Measurements from ENCODE around the gene TPH2.
A peak's percentile ranks its signal among the peaks of the same experiment; 100 is the strongest.

TPH2 gene

DNA sequence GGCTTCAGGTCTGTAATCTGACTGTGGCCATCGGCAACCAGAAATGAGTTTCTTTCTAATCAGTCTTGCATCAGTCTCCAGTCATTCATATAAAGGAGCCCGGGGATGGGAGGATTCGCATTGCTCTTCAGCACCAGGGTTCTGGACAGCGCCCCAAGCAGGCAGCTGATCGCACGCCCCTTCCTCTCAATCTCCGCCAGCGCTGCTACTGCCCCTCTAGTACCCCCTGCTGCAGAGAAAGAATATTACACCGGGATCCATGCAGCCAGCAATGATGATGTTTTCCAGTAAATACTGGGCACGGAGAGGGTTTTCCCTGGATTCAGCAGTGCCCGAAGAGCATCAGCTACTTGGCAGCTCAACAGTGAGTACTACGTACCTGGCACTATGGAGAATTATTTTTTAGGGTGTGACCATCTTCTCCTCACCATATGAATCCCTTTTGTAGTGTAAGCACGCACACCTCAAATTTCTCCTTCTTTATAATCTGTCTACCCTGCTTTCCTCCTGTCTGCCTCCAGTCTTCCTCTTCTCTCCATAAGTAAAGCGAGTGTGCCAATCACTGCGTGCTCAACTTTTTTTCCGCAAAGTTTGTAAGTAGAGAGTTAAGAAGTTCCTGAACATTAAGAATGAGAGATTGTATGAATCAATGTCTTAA, at the start of gene TPH2:
TSS of gene TPH2 (plus strand) at position 118 of the 658 bp plus-strand sequence. CDS start at position 260, 142 bp downstream.
- peak; percentile 27 to 35 for DNase-seq (ENCODE audit: low read depth in 2 of 2)

GRCh38 chr12:71890475-71890874, 48.2 kb upstream of the TPH2 start:
- DNase-seq (ENCODE audit: low read depth in 2 of 2), result no peak

GRCh38 chr12:71892059-71892458, 46.6 kb upstream of the TPH2 start:
- no peak for DNase-seq (ENCODE audit: low read depth in 2 of 2)

GRCh38 chr12:71896205-71896882, 42.3 kb upstream of the TPH2 start:
- no peak for DNase-seq (ENCODE audit: low read depth in 2 of 2)

- DNase-seq (ENCODE audit: low read depth in 2 of 2), result peak in 1 of 2 experiments; percentile 4
These were observed 38.6 kb upstream of the TPH2 start for GRCh38 chr12:71900091-71900490.

- no peak for DNase-seq (ENCODE audit: low read depth in 2 of 2)
These were observed 34.0 kb upstream of the TPH2 start for GRCh38 chr12:71904629-71905028.

DNA sequence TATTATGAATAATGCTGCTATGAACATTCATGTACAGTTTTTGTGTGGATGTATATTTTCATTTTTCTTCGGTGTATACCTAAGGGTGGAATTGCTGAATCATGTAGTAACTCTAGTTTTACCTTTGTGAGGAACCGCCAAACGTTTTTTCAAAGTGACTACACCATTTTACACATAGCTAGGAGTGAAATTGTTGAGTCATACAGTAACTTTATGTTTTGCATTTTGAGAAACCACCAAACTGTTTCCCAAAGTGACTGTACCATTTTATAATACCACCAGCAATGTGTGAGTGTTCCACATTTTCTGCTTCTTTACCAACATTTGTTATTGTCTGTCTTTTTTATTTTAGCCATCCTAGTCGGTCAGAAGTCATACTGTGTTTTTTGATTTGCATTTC, 3.1 kb upstream of the TPH2 start:
- DNase-seq (ENCODE audit: low read depth in 2 of 2), result no peak

- no peak for DNase-seq (ENCODE audit: low read depth in 2 of 2)
These were observed 1.4 kb downstream of the TPH2 start for GRCh38 chr12:71940068-71940467.

DNA sequence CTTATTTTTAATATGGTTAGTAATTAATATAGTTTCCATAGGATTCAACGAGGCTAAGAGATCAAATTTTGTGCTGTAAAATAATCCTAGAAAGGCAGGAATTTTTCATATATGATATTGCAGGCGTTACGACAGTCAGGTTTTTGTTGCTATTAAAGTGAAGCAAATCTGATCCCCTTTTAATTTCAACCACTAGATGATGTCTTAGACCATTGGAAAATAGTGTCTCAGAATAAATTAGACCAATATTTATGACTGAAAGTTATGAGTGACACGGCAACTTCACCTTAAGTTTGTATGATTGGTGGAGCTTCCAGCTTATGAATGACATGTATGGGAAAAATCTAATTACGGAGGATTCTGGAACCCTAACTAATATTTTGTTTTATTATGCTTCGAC, 2.5 kb downstream of the TPH2 start:
- DNase-seq (ENCODE audit: low read depth in 2 of 2), result no peak

DNA sequence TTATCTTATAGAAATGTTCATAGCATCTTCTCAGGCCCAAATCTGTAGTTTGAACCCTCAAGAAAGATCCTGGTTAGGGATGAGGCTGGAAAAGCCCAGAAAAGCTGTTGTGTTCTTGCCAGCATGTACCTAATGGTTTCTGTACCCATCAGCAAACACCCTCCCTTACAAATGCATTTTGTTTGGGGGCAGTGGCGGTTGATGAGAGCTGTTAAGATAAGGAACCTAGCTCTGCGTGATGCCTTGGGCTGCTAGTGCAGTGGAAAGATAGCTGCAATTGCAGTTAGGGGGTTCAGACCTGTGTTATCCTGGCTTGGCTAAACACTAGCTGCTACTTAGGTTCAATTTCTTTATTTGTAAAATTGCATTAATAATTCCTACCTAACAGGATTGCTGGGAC, 3.6 kb downstream of the TPH2 start:
- DNase-seq (ENCODE audit: low read depth in 2 of 2), result no peak

DNA sequence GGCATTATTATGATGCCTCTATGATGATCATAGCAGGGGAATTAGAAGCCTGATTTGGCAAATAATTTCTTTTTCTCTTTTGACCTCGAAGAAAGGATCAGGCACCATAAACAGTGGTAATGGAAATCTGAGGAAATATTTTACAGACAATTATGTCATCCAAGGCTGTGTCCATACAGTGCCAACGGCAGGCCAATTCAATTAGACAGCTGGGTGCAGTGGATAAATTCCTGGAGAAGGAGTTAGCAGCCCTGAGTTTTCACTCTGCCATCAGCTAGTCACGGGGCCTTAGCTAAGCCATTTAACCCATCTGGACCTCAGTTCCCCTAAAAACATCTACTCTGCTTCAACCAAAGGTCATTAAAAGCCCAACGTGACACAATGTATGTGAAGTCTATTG, 4.1 kb downstream of the TPH2 start:
- DNase-seq (ENCODE audit: low read depth in 2 of 2), result no peak

GRCh38 chr12:71945121-71945520, 6.5 kb downstream of the TPH2 start:
- DNase-seq (ENCODE audit: low read depth in 2 of 2), result peak; percentile 3 to 6

DNA sequence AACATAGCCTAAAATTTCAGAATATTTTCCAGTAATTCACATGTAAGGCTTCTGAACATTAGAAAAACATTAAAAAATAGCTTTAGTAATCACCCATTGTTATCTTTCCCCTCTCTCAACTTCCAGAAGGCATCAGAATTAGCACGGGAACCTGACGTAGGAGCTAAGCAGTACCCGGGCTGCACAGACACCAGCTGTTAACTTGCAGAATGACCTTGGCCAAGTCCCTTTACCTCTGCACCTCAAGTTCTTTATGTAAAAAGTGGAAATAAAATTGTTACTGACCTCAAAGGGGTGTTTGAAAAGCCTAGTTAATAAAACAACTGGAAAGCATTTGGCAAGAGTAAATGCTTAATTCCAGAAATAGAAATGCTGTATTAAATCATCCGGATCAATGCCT, 7.2 kb downstream of the TPH2 start:
- no peak for DNase-seq (ENCODE audit: low read depth in 2 of 2)

DNA sequence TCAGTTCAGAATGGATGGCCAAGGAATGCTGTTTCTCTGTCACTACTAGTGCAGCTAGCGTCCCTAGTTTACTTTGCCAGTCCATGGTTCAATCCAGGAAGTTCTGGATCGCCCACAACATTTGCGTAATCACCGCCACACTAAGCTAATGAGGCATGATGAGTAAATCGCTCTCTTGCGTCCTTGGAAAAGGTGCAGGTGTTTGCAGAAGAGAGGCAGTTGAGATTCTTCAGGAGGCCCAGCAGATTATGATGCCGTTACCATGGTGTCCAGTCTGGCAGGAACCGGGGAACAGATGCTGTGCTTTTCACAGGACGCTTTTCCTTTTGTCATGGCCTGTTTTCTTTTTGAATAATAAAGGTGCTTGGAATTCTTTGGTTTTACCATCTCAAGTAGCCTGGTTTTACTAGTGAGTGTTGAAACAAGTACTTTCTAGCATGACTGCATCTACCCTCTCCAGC, 9.0 kb downstream of the TPH2 start:
- no peak for DNase-seq (ENCODE audit: low read depth in 2 of 2)

GRCh38 chr12:71948390-71948789, 9.7 kb downstream of the TPH2 start:
- no peak for DNase-seq (ENCODE audit: low read depth in 2 of 2)

DNA sequence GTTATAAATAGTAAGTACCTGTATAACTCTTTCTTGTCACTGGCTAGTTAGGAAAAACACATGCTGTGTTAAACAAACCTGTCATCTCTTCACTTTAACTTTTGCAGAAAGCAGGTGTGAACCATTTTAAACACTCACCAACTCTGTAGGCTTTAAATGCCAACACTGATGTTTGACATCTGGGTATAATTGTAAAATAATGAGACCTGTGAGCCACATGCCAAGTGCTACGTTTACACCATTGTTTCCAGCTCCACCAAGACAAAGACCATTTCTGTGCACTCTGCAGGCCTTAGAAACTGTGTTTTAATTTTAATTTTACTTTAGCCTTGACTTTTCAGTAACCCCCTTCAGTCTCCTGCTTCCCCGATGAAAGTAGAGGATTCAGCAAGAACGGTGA, 11.0 kb downstream of the TPH2 start:
- no peak for DNase-seq (ENCODE audit: low read depth in 2 of 2)

DNA sequence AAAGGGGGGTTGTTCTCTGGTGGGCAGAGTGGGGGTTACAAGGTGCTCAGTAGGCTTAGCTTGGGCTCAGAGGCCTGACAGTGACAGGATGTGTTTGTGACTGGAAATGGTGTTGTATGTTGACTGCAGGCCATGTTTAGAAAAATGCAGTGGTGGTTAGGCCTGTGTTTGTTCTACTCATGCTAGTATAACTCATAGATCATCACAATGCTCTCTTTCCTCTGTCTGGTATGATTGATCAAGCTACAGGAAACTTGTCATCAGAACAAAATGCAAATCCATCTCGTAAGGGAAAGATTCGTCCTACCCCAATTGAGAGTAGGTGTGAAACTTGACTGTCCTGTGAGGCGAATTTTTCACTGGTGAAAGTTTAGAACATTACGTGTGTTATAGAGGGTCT, 11.8 kb downstream of the TPH2 start:
- no peak for DNase-seq (ENCODE audit: low read depth in 2 of 2)

DNA sequence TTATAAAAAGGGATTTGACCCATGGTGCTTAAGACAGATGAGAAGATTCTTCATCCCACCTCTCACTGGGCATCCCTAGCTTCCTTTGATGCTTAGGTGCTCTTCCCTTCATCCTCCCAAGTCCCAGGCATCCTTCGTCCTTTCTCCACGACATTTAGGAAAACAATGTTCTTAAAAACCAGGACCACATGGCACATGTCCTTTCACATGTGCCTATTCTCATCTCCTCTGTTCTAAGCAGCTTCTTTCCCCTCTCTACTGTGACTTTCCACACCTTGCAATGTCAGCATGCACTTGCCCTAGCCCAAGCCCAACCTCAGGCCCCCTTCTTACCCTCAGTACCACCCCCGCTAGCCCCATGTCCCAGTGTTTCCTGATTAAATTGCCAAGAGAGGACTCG, 12.2 kb downstream of the TPH2 start:
- DNase-seq (ENCODE audit: low read depth in 2 of 2), result no peak

DNA sequence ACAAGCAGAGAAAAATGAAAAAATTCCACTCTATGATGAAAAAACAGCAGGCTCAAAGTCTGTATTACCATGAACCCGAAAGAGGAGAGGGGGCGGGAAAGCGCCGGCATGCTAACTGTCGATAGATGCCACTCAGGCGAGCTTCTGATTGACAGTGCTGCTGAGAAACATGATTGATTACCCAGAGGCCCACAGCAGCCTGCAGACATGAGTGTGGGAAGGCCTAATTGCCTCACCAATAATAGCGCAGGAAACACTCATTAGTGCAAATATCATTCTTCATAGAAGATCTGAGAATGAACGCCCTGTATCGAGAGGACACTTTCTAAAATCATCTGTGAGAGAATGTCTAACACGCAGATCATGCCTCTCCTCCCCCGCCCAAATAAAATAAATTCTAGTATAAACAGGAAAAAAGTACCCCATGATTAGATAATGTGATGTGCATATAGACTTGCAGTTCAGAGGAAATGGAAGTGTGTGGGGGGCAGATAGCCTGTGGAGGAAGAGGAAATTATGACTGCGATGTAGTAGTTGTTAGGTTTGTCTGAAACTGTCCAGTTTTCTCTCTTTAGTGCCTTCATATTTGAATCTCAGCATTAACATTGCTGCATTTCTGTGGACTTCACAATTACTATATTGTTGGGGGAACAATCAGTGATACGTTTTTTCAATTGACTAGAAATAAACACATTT, 15.6 kb downstream of the TPH2 start:
- DNase-seq (ENCODE audit: low read depth in 2 of 2), result no peak

- no peak for DNase-seq (ENCODE audit: low read depth in 2 of 2)
These were observed 16.2 kb downstream of the TPH2 start for GRCh38 chr12:71954861-71955260.

- DNase-seq (ENCODE audit: low read depth in 2 of 2), result no peak
These were observed 17.3 kb downstream of the TPH2 start for GRCh38 chr12:71955970-71956369.

DNA sequence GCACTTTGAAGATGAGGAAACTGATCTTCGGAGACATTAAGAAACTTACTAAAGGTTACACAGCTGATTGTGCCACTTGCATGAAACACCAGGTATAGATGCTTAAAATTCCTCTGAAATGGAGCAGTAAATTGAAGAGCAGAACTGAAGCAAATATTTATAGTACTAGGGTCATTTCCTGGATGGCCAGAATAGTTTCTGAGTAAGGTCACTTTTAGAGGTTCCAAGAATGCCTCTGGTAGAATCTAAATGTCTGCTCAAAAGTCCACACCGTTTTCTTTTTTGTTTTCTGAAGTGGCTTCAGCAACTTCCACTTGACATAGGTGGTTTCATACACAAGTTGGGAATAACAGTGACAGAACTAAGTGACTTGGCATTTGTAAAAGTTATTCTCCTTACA, 19.4 kb downstream of the TPH2 start:
- DNase-seq (ENCODE audit: low read depth in 2 of 2), result no peak

DNA sequence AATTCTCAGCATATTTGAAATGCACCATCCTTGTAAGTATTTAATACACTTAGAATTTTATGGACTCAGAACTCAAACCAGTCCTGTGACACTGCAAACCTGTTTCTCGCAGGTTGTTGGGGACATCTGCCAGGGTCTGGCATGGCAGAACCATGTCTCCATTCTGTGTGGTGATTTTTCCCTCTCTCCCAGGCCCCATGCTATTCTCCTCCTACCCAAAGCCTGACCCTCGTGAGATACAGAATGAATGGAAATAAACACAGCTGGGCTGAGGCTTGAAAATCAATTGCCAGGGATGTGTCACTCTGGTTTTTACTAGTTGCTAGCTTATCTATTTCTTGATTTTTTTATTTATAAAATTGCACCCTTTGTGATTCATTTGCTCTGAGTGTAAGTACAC, 19.8 kb downstream of the TPH2 start:
- no peak for DNase-seq (ENCODE audit: low read depth in 2 of 2)

Measured in fibroblast of skin of left quadriceps (primary cell).